Right forelimb (tissue), 1 donor: ENCODE results near the gene ZMYM3.

ENCODE experiments used
- DNase-seq: peaks from one replicate; pipeline ENCODE4 v3.0.0-alpha.2; 2018

ZMYM3 gene

GRCh38 chrX:71210816-71211215 is 43.1 kb downstream of the ZMYM3 start:
- no peak for DNase-seq

GRCh38 chrX:71199252-71200008 is 54.5 kb downstream of the ZMYM3 start:
- DNase-seq: no peak

- DNase-seq: no peak
Measured at GRCh38 chrX:71198066-71198465, 55.9 kb downstream of the ZMYM3 start.

- no peak for DNase-seq
Measured at GRCh38 chrX:71195964-71196649, 57.8 kb downstream of the ZMYM3 start.

- DNase-seq: no peak
Measured at GRCh38 chrX:71191248-71191647, 62.7 kb downstream of the ZMYM3 start.
